ENCODE measurements around the gene NEGR1. TPM values are rescaled to one million over a fixed set of nuclear protein-coding genes. Genes with fewer than 3 reads are reported as not detected.

NEGR1 gene
- total RNA-seq, 1 donor from 2014 or later, result 18.1 TPM

DNA sequence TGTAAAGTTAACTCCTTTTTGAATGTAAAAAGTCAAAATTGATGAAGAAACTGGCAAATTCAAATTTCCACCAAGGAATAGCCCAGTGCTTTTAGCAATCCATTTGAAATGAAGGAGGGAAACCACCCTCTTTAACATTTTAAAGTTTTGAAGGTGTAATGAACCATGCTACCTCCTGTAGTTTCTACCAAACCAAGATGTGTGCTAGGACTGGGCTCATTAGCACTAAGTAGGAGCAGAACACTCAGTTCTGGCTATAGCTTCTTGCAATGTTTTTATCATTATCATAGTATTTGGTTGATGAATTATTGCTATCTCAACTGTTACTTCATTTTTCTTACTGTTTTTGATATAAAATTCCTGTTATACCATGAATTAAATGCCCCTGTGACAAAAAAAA, 882.3 kb downstream of the NEGR1 start:
- no peaks in the 10 kb centered on the region for H3K4me1 ChIP-seq
- TF ChIP-seq CTCF (IDR thresholded peaks at IDR 0.05), result no peak
- intact Hi-C loops (cut with DNase I), result no loop called here
- DNase-seq (no peak), ATAC-seq (peak in 1 of 2 donors; percentile 47)
- no peaks in the 10 kb centered on the region for H3K9me3 ChIP-seq
- H3K27ac ChIP-seq, result no peak overlapping the region
- no peaks in the 10 kb centered on the region for H3K36me3 ChIP-seq
- no peak overlapping the region for H3K4me3 ChIP-seq
- no peaks in the 10 kb centered on the region for H3K27me3 ChIP-seq (ENCODE audit: low read depth)

DNA sequence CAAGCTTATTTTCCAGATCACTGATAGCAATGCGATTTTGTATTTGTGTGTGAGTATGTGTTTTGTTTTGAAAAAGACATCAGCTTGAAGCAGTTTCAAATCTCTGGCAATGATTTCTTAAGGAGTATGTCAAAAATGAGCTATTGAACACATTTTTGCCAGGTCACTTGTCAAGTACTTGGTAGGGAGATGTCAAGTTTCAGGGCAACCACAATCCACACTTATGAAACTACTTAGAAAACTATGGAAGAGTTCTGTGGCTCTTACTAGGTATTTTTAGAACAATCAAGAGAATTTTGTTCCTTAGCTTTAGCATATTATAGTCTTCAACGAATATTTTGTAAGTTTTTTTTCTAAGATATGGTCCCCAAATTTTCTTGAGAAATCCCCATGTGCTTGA, 882.7 kb downstream of the NEGR1 start:
- Histone ChIP-seq H3K27ac (no peak overlapping the region), H3K36me3 (no peaks in the 10 kb centered on the region), H3K4me1 (no peaks in the 10 kb centered on the region), H3K4me3 (no peak overlapping the region), H3K9me3 (no peaks in the 10 kb centered on the region), H3K27me3 (ENCODE audit: low read depth) (no peaks in the 10 kb centered on the region)
- no peak for DNase-seq
- peak in 1 of 2 donors; percentile 68 for ATAC-seq
- no peak for TF ChIP-seq CTCF (IDR thresholded peaks at IDR 0.05)
- intact Hi-C loops (cut with DNase I), result no loop called here

GRCh38 chr1:71393301-71393700, 889.0 kb downstream of the NEGR1 start:
- Histone ChIP-seq H3K27me3 (ENCODE audit: low read depth) (no peaks in the 10 kb centered on the region), H3K27ac (no peak overlapping the region), H3K4me3 (no peak overlapping the region), H3K9me3 (peaks cover 13% of the 10 kb centered on the region), H3K36me3 (no peaks in the 10 kb centered on the region), H3K4me1 (no peaks in the 10 kb centered on the region)
- no peak for DNase-seq
- ATAC-seq, result peak in 1 of 2 donors; percentile 19
- no peak for TF ChIP-seq CTCF (IDR thresholded peaks at IDR 0.05)
- intact Hi-C loops (cut with DNase I), result no loop called here

- DNase-seq (no peak), ATAC-seq (no peak)
- no peak overlapping the region for H3K4me3 ChIP-seq
- H3K4me1 ChIP-seq, result no peaks in the 10 kb centered on the region
- no peaks in the 10 kb centered on the region for H3K27me3 ChIP-seq (ENCODE audit: low read depth)
- intact Hi-C loops (cut with DNase I), result no loop called here
- H3K36me3 ChIP-seq, result no peaks in the 10 kb centered on the region
- peaks cover 13% of the 10 kb centered on the region for H3K9me3 ChIP-seq
- no peak for TF ChIP-seq CTCF (IDR thresholded peaks at IDR 0.05)
- no peak overlapping the region for H3K27ac ChIP-seq
Measured at GRCh38 chr1:71390518-71390917, 891.8 kb downstream of the NEGR1 start.

DNA sequence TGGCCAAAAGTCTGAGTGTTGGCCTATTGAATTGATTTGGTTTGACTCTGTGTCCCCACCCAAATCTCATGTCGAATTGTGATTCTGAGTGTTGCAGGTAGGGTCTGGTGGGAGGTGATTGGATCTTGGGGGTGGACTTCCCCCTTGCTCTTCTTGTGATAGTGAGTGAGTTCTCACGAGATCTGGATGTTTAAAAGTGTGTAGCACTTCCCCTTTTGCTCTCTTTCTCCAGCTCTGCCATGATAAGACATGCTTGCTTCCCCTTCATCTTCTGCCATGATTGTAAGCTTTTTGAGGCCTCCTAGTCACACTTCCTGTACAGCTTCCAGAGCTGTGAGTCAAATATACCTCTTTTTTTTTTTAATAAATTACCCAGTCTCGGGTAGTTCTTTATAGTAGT, 904.5 kb downstream of the NEGR1 start:
- TF ChIP-seq CTCF (IDR thresholded peaks at IDR 0.05), result no peak
- no peaks in the 10 kb centered on the region for H3K9me3 ChIP-seq
- DNase-seq (no peak), ATAC-seq (no peak)
- intact Hi-C loops (cut with DNase I), result no loop called here
- H3K4me1 ChIP-seq, result no peaks in the 10 kb centered on the region
- no peaks in the 10 kb centered on the region for H3K36me3 ChIP-seq
- H3K4me3 ChIP-seq, result no peak overlapping the region
- H3K27ac ChIP-seq, result no peak overlapping the region
- no peaks in the 10 kb centered on the region for H3K27me3 ChIP-seq (ENCODE audit: low read depth)

DNA sequence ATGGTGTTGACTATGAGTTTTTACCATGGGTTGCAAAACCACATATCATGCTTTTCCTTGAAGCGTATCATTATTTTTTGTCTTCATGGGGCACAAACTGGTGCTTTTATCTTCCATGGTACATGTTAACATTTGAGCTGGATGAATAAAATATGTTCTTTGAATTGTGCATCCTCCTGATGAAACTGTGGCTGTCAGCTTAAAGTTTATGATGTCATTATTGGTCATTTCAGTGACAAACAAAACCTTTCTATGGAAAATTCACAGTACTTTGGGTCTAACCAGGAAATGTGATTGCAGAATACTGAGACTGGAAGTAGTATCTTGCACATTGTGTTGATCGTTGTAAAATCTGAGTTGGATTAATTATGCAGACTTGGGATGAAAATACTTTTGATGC, 909.8 kb downstream of the NEGR1 start:
- H3K36me3 ChIP-seq, result no peaks in the 10 kb centered on the region
- TF ChIP-seq CTCF (IDR thresholded peaks at IDR 0.05), result no peak
- no peaks in the 10 kb centered on the region for H3K4me1 ChIP-seq
- H3K4me3 ChIP-seq, result no peak overlapping the region
- DNase-seq, result no peak
- ATAC-seq, result no peak
- H3K27me3 ChIP-seq (ENCODE audit: low read depth), result no peaks in the 10 kb centered on the region
- intact Hi-C loops (cut with DNase I), result no loop called here
- H3K27ac ChIP-seq, result no peak overlapping the region
- no peaks in the 10 kb centered on the region for H3K9me3 ChIP-seq
